HepG2 (cell line): ENCODE results near the gene CYP26B1. TPM values are rescaled to one million over a fixed set of nuclear protein-coding genes. Genes with fewer than 3 reads are reported as not detected.

ENCODE experiments used
- AHDC1 ChIP-seq: sonication (generic); formaldehyde crosslinking; IDR thresholded peaks from 2 replicates; pipeline ENCODE4 v1.5.1; 2020; ENCODE audit warnings: mild to moderate bottlenecking, missing genetic modification reagents, borderline replicate concordance
- HNRNPK ChIP-seq: fragments of 200-400 bp; formaldehyde crosslinking; IDR thresholded peaks from 2 replicates; pipeline ENCODE4 v1.6.1; 2018; ENCODE audit warnings: low read length, low read depth, moderate library complexity, mild to moderate bottlenecking; ENCODE audit not compliant: poor library complexity, severe bottlenecking
- KLF13 ChIP-seq: sonication (generic); formaldehyde crosslinking; IDR thresholded peaks from 2 replicates; pipeline ENCODE4 v1.4.0; 2020; ENCODE audit warnings: mild to moderate bottlenecking, missing genetic modification reagents
- NAIF1 ChIP-seq: sonication (generic); formaldehyde crosslinking; IDR thresholded peaks from 2 replicates; pipeline ENCODE4 v1.5.0; 2020; ENCODE audit warnings: mild to moderate bottlenecking, missing genetic modification reagents, borderline replicate concordance
- ZNF441 ChIP-seq: sonication (generic); formaldehyde crosslinking; IDR thresholded peaks from 2 replicates; pipeline ENCODE4 v1.7.0; 2021; ENCODE audit warnings: missing genetic modification reagents, borderline replicate concordance
- ZNF446 ChIP-seq: sonication (generic); formaldehyde crosslinking; IDR thresholded peaks from 2 replicates; pipeline ENCODE4 v1.5.0; 2020; ENCODE audit warnings: mild to moderate bottlenecking, missing genetic modification reagents
- ZNF782 ChIP-seq: sonication (generic); formaldehyde crosslinking; IDR thresholded peaks from 2 replicates; pipeline ENCODE4 v1.4.0; 2020; ENCODE audit warnings: missing genetic modification reagents, mild to moderate bottlenecking, borderline replicate concordance
- ZNF891 ChIP-seq: sonication (generic); formaldehyde crosslinking; IDR thresholded peaks from 2 replicates; pipeline ENCODE4 v1.5.0; 2020; ENCODE audit warnings: mild to moderate bottlenecking, missing genetic modification reagents
- polyA plus RNA-seq, 8 experiments: library from polyadenylated mRNA; depleted of rRNA in 3 of 8; stranded (reverse) in 7 of 8; unstranded in 1 of 8; fragments of >200 nt; fragmentation: Illumina TruSeq in 4 of 8; extraction: Trizol in 4 of 8; gene quantifications; 2 replicates each; pipeline versions ENCODE4 v1.2.1 to v1.2.3, GENCODE V29; 2011 to 2016; ENCODE audit warnings: low read depth in 4 of 8, missing spikeins in 1 of 8, mixed read lengths in 1 of 8; ENCODE audit not compliant: insufficient read depth in 1 of 8
- total RNA-seq, 5 experiments: library from RNA; depleted of rRNA; stranded (reverse); fragments of >200 nt; fragmentation: Illumina TruSeq; extraction: Trizol; gene quantifications; 2 replicates each; pipeline ENCODE4 v1.2.3, GENCODE V29; 2016; ENCODE audit warnings: low read depth in 1 of 5
- TF ChIP-seq, protein P1 (sequence below): sonication (generic); formaldehyde crosslinking; IDR thresholded peaks from 2 replicates; pipeline ENCODE4 v1.4.0; 2020; ENCODE audit warnings: missing genetic modification reagents
- TF ChIP-seq, protein P2 (sequence below): sonication (generic); formaldehyde crosslinking; IDR thresholded peaks from 2 replicates; pipeline ENCODE4 v1.4.0; 2020; ENCODE audit warnings: mild to moderate bottlenecking, missing genetic modification reagents

CYP26B1 gene
- total and polyA plus RNA-seq, 2 of the 13 experiments (the other 11 are each of a cell fraction or from before 2014, with no cell fraction given): 0.05 to 0.07 TPM

DNA sequence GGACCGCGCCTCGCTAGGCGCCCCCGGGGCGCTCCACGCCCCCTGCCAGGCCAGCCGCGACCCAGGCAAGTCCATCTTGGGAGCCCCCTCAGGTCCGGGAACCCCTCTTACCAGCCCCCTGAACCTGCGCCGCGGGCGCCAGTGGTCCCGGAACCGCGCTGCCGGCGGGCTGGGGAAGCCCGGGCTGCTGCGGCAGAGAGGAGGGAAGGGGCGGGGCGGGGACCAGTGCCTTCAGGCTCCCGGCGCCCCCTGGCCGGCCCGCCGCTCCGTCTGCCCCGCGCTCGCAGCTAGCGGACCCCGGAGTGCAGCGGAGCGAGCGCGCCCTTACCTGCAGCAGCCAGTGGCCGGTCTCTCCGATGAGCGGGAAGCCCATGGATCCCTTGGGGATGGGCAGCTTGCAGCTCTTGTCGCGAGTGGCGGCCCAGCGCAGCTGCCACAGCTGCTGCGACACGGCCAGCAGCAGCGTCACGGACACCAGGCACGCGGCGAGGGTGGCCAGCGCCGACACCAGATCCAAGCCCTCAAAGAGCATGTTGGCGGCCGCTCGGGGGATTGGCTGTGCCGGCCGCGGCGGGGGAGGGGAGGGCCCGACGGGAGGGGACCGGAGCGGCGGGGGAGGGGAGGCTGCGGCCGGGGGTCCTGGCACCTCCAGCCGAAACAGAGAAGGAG lies at the start of gene CYP26B1 (continued):
- TF ChIP-seq, protein P1, sequence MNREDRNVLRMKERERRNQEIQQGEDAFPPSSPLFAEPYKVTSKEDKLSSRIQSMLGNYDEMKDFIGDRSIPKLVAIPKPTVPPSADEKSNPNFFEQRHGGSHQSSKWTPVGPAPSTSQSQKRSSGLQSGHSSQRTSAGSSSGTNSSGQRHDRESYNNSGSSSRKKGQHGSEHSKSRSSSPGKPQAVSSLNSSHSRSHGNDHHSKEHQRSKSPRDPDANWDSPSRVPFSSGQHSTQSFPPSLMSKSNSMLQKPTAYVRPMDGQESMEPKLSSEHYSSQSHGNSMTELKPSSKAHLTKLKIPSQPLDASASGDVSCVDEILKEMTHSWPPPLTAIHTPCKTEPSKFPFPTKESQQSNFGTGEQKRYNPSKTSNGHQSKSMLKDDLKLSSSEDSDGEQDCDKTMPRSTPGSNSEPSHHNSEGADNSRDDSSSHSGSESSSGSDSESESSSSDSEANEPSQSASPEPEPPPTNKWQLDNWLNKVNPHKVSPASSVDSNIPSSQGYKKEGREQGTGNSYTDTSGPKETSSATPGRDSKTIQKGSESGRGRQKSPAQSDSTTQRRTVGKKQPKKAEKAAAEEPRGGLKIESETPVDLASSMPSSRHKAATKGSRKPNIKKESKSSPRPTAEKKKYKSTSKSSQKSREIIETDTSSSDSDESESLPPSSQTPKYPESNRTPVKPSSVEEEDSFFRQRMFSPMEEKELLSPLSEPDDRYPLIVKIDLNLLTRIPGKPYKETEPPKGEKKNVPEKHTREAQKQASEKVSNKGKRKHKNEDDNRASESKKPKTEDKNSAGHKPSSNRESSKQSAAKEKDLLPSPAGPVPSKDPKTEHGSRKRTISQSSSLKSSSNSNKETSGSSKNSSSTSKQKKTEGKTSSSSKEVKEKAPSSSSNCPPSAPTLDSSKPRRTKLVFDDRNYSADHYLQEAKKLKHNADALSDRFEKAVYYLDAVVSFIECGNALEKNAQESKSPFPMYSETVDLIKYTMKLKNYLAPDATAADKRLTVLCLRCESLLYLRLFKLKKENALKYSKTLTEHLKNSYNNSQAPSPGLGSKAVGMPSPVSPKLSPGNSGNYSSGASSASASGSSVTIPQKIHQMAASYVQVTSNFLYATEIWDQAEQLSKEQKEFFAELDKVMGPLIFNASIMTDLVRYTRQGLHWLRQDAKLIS: no peak
- TF ChIP-seq ZNF782 (CRISPR knock-in tag) (no peak), ZNF891 (no peak), AHDC1 (CRISPR knock-in tag) (no peak), HNRNPK (peak; percentile 19), KLF13 (CRISPR knock-in tag) (no peak), ZNF446 (no peak), ZNF441 (no peak), NAIF1 (CRISPR knock-in tag) (no peak)
- TF ChIP-seq, protein P2, sequence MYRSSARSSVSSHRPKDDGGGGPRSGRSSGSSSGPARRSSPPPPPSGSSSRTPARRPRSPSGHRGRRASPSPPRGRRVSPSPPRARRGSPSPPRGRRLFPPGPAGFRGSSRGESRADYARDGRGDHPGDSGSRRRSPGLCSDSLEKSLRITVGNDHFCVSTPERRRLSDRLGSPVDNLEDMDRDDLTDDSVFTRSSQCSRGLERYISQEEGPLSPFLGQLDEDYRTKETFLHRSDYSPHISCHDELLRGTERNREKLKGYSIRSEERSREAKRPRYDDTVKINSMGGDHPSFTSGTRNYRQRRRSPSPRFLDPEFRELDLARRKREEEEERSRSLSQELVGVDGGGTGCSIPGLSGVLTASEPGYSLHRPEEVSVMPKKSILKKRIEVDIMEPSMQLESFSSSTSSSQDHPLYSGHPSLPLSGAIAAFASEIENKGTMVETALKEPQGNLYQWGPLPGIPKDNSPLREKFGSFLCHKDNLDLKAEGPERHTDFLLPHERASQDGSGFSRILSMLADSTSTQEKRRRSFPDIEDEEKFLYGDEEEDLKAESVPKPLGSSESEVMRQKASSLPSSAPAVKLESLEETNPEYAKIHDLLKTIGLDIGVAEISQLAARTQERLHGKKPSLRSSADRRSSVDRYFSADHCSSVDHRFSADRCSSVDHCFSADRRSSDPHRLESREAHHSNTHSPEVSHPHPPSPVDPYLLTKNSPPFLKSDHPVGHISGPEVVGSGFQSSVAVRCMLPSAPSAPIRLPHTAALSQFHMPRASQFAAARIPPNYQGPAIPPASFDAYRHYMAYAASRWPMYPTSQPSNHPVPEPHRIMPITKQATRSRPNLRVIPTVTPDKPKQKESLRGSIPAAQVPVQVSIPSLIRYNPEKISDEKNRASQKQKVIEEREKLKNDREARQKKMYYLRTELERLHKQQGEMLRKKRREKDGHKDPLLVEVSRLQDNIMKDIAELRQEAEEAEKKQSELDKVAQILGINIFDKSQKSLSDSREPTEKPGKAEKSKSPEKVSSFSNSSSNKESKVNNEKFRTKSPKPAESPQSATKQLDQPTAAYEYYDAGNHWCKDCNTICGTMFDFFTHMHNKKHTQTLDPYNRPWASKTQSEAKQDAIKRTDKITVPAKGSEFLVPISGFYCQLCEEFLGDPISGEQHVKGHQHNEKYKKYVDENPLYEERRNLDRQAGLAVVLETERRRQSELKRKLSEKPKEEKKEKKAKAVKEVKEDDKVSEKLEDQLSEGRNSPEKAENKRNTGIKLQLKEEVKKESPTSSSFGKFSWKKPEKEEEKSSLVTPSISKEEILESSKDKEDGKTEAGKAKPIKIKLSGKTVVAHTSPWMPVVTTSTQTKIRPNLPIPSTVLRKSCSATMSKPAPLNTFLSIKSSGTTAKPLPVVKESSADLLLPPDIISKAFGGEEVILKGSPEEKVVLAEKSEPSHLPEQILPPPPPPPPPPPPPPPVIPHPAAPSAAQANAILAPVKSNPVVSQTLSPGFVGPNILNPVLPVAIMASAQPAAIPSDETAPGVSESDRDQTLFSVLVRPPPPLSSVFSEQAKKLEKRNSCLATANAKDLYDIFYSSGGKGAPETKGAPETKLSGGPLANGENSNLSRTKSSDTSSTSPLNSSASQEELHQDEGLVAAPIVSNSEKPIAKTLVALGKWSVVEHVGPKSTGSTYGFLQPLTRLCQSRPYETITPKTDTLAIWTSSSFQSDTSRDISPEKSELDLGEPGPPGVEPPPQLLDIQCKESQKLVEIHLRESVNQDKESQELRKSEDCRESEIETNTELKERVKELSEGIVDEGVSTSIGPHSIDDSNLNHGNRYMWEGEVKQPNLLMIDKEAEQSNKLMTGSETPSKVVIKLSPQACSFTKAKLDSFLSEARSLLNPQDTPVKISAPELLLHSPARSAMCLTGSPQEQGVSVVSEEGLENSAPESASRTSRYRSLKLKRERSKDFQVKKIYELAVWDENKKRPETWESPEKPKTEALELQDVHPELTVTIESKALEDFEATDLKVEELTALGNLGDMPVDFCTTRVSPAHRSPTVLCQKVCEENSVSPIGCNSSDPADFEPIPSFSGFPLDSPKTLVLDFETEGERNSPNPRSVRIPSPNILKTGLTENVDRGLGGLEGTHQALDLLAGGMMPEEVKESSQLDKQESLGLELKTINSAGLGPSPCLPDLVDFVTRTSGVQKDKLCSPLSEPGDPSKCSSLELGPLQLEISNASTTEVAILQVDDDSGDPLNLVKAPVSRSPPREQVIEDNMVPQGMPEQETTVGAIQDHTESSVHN: no peak
